HPDE6-E6E7 (cell line): ENCODE data around the gene SLC44A5.

ENCODE experiments used
- DNase-seq: peaks from one replicate; pipeline ENCODE4 v3.0.0; 2011; ENCODE audit warnings: missing footprints; ENCODE audit errors: extremely low spot score

Gene SLC44A5

DNA sequence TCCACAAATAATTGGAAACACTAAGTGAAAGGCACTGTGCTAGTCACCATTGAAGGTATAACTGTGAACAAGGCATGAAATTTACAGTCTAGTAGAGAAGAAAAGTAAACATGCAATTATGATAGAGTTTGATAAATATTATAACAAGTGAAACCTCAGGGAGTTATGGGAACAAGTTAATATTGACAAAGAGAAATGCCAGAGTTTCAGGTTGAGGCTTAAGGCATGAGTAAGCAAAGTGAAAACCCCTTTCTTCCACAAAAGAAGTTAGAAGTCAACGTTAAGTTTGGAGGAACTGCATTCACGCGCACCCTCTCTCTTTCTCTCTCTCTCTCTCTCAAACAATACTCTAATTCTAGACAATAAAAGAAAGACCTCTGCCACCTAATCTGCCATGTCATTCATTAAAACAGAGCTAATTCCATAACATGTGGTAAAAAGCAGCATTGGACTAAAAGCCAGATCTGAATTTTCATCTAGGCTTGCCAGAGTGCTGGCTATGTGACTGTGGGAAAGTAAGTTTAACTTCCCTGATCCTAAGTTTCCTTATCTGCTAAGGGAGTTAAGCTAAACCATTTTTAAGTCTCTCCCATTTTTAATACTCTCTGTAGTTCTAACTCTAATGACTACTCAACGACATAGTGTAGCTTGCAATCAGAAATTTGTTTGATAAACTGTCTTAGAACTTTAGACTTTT, 22.0 kb downstream of the SLC44A5 start:
- DNase-seq: no peak

DNA sequence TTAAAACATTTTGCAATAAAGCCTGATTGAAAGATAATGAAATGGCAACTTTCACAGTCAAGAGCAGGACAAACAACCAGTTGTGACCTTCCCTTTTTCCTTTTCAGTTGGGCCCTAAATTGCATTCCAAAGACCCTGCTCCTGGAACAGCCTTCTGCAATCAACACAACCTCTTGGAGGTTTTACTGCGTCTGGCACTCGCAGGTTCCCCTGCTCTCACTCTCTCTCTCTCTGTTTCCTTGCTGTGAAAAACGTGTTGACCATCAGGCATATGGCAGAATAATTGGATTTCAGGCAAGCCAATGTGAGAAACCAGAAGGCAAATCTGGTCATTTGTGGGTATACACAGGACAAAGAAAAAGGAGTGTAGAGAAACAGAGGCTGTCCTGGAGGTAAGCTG, 23.2 kb downstream of the SLC44A5 start:
- no peak for DNase-seq

DNA sequence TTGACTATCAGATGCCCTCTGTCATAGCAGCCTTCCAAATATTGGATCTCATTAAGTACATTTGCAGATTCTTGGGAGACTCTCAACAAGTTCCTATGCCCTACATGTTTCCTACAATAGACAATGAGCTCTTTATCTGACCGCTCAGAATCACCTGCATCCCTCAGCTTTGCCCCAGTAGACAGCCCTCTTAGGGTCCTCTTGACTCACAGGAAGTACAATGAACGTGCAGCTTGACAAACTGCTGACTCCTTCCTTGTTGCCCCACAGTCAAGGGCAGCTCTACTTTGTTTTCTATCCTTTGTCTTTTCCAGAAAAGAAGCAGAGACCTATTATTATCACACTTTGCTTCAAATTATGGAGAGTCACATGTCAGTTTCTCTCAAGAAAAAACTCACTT, 27.6 kb downstream of the SLC44A5 start:
- DNase-seq: no peak

DNA sequence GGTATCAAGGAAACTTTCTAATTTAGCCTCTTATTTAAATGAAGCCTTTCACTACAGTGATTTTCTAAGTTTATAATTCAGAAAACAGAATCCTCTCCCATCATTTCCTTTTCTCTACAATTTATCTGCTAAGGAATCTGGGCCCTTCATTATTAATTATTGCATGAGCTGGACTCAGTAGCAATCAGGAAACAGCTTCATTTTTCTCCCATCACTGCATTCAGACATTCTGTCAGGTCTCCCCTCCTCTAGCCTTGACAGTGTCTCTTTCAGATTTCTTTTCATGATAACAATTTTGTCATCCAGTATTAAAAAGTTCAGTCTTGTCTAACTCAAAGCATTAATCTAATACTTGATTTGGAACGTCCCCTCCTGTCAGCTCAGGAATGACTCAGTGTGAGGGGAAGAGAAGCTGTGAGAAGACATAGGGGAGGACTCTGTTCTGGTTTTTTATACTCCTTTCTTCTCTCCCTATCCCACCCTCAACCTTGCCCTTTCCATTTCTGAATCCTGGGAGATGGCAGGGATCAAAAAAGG, 28.1 kb downstream of the SLC44A5 start:
- DNase-seq: no peak

GRCh38 chr1:75579046-75579445, 31.9 kb downstream of the SLC44A5 start:
- DNase-seq: no peak

DNA sequence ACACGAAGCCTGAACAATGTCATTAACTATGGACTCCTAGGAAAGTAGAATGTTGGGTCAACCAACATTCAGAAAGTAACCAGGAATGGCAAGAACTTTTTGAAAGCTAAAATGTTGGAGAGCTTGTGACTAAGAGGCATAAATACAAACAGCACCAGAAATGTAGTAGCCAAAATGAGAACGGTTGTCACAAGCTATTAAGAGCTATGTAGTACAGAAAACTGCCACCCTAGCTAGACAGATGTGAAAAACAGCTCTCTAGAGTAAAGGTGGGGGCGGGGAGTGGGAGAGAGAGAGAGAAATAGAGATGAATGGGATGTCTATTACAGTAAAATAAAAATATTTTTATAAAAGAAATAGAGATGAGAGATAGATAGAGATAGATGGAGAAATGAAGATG, 35.1 kb downstream of the SLC44A5 start:
- no peak for DNase-seq

DNA sequence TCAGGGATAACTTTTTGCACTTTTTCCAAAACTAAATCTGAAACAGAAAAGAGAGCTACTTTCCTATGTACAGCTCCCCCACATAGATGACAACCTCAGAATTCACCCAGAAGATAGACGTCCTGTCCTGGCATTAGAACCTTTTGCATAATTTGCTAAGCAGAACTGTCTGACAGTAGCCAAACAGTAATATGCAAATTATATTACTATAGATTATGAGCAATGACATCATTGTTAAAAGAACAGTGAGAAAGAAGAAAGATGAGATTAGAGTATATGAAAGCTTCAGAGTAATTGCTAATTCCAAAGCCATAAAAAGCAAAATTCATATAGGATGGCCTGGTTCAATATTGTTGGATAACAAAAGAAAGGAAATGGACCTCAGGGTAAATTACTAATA, 43.7 kb downstream of the SLC44A5 start:
- DNase-seq: no peak

GRCh38 chr1:75559800-75560199, 51.1 kb downstream of the SLC44A5 start:
- no peak for DNase-seq

- DNase-seq: no peak
These were observed 51.8 kb downstream of the SLC44A5 start for GRCh38 chr1:75559136-75559535.

DNA sequence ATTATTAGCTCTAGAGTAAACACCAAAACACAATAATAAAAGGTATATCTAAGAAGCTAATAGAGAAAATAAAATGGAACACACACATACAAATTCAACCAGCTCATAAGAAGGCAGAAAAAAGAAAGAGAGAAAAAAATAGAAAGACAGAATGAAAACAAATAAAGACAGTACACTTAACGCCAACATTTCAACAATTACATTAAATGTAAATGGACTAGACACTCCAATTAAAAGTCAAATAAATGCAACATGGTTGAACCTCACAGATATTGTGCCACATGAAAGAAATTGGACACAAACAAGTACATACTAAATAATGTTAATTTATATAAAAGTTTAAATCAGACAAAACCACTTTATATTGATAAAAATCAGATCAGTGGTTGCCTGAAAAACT, 56.0 kb downstream of the SLC44A5 start:
- no peak for DNase-seq

- DNase-seq: no peak
These were observed 56.7 kb downstream of the SLC44A5 start for GRCh38 chr1:75554181-75554580.

DNA sequence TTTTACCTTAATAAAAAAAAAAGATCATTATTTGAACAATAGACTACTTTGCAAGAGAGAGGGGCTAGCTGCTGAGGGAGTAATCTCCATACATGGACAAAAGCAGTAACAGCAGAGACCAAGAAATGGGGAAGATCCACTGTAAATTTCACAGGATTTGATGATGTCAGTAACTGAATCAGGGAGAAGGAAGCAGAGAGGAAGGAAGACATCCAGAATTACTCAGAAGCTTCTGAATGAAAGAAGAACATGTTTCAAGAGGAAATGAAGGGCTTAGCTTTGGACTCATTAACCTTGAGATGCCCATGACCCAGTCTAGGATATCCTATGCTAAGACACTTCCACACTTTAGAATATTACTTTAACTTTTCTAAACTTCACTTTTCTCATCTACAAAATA, 60.4 kb downstream of the SLC44A5 start:
- no peak for DNase-seq

DNA sequence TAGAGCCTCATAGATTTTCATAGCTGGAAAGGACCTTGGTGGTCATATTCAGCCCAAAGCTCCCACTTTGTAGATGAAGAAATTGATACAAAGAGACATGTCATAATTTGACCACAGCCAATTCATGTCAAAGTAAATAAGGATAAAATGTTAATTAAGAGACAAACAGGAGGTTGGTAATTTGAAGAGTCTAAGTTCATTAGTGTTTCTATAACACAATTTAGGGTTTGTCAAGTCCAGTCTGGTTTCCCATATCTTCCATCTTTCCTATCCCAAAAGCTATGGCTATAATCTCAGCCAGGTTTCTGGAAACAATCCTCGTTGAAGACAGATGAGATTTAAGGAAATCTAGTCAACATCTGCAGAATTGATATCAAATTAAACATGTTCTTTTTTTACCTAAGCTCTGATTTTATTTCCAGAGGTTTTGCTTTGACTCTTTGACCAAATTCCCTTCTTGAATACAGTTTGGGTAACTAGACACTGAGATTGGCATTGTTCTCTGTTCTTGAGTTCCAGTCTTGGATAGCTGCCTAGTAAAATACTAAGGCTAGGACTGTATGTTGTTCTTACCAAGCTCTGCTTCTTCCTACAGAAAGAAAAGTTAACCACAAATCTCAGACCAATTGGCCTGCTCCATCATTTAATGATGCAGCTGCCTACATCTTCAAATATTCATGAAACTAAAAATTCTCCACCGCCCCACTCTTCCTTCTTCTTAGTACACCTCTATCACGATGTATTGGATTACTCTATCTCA, 62.0 kb downstream of the SLC44A5 start:
- DNase-seq: no peak

- DNase-seq: no peak
These were observed 67.2 kb downstream of the SLC44A5 start for GRCh38 chr1:75543705-75544104.

DNA sequence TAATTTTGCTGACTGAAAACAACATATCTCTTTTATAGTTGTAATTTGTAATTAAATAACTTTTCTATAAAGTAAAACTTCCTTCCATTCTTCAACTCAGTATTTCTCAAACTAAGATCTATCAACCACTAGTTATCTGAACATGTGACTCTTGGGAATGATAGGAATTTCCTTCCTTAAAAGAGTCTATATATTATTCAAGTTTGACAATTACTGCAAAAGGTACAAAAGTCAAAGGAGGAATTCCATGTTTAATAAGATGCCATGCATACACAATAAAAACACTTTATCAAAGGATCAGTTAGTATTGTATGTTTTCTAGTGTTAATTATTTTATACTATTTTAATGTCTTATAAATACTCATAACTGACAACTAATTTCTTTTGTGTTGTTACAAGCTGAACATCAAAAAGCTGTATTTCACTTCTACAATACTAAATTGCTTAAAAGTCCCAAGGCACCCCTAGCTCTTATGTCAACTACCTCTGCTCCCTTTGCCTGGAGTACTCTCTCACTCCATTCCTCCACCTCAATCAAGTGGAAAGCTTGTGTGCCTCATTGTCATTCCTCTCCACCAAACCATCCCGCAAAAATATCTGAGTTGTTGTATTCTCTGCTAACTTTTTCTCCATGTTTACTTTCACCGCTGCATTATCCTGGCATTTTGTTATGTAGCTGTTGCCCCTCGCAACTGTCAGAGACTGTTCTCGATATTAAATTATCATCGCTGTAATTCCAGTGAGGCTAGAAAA, 67.9 kb downstream of the SLC44A5 start:
- DNase-seq: no peak

- DNase-seq: peak; percentile 3
These were observed 71.4 kb downstream of the SLC44A5 start for GRCh38 chr1:75539230-75540116.

GRCh38 chr1:75533085-75533484, 77.8 kb downstream of the SLC44A5 start:
- DNase-seq: no peak

DNA sequence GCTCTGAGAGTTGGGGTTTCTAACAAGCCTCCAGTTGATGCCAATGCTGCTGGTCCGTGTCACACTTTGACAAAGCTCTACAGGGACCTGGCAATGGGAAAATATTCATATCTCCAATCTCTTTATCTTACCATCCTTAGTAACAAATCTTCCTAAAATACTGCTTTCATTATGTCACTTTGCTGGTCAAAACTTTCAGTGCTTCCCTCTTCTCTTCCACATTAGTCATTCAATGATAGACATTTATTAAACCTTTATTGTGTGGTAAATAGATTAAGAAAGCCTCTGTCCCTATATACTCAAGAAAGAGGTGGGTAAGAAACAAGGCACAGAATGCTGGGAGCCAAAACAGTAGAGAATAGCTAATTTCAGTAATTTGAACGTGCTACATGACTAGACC, 79.3 kb downstream of the SLC44A5 start:
- no peak for DNase-seq

DNA sequence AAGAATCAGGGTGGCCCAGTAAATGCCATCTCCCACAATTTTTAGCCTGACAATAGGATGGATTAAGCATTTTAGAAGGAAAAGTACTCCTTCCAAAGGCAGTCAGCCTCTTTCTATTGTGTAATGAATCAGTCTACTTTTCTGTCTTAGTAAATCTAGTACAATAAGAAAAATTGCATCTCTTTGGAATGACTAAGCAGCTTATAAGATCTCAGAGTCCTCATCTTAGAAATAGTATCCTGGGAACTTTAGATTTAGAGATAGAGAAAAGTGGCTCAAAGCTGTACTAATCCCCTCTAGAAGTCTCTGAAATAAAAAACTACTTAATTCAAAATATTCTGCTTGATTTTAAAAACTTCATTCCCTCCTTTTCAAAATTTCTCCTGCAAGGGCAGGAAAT, 81.4 kb downstream of the SLC44A5 start:
- DNase-seq: no peak

GRCh38 chr1:75528001-75528400, 82.9 kb downstream of the SLC44A5 start:
- DNase-seq: no peak

- DNase-seq: no peak
These were observed 88.5 kb downstream of the SLC44A5 start for GRCh38 chr1:75522389-75522788.
